Effector CD8-positive, alpha-beta T cell (primary cell): ENCODE measurements around the gene TMEM185A.
"Not testable (repeated sequence)": the region's sequence is repeated elsewhere in the genome, so short reads cannot be mapped to it uniquely, and the experiment has no call there.

ENCODE experiments used
- DNase-seq: peaks from one replicate; lab custom pipeline; 2025; lab: John Stamatoyannopoulos, UW

TMEM185A gene

GRCh38 chrX:149626829-149627228 is 4.8 kb downstream of the TMEM185A start:
- not testable (repeated sequence) for DNase-seq

GRCh38 chrX:149619662-149620061 is 11.9 kb downstream of the TMEM185A start:
- not testable (repeated sequence) for DNase-seq

GRCh38 chrX:149618871-149619270 is 12.7 kb downstream of the TMEM185A start:
- DNase-seq, result no peak

GRCh38 chrX:149611623-149612175 is 19.9 kb downstream of the TMEM185A start:
- DNase-seq, result no peak

GRCh38 chrX:149610511-149610910 is 21.1 kb downstream of the TMEM185A start:
- DNase-seq, result no peak

- no peak for DNase-seq
These were observed 23.9 kb downstream of the TMEM185A start for GRCh38 chrX:149607699-149608098.

GRCh38 chrX:149605248-149605885 is 26.2 kb downstream of the TMEM185A start:
- DNase-seq, result not testable (repeated sequence)

GRCh38 chrX:149598603-149599002 is 33.0 kb downstream of the TMEM185A start:
- DNase-seq, result not testable (repeated sequence)

GRCh38 chrX:149595943-149596342 is 35.6 kb downstream of the TMEM185A start:
- not testable (repeated sequence) for DNase-seq

- DNase-seq, result not testable (repeated sequence)
These were observed 36.4 kb downstream of the TMEM185A start, which contains the start of gene HSFX2 for GRCh38 chrX:149595214-149595613. TSS of gene HSFX2 (minus strand) at chrX:149595314. CDS start at chrX:149594700, 614 bp downstream.

GRCh38 chrX:149590993-149591392 is 40.6 kb downstream of the TMEM185A start:
- DNase-seq, result not testable (repeated sequence)

- DNase-seq, result not testable (repeated sequence)
These were observed 44.2 kb downstream of the TMEM185A start, which contains the start of gene MAGEA9B for GRCh38 chrX:149587359-149587758. TSS of gene MAGEA9B (minus strand) at chrX:149587459. CDS start at chrX:149583179, 4,280 bp downstream.

- DNase-seq, result not testable (repeated sequence)
These were observed 46.0 kb downstream of the TMEM185A start for GRCh38 chrX:149585631-149586030.

- not testable (repeated sequence) for DNase-seq
These were observed 58.1 kb downstream of the TMEM185A start for GRCh38 chrX:149573456-149573855.

- DNase-seq, result no peak
These were observed 58.8 kb downstream of the TMEM185A start for GRCh38 chrX:149572743-149573142.

- no peak for DNase-seq
These were observed 59.8 kb downstream of the TMEM185A start for GRCh38 chrX:149571770-149572169.

GRCh38 chrX:149570668-149571067 is 60.9 kb downstream of the TMEM185A start:
- no peak for DNase-seq

GRCh38 chrX:149569770-149570169 is 61.8 kb downstream of the TMEM185A start:
- DNase-seq, result no peak

GRCh38 chrX:149568701-149569296 is 62.8 kb downstream of the TMEM185A start:
- no peak for DNase-seq

GRCh38 chrX:149567621-149568417 is 63.8 kb downstream of the TMEM185A start:
- no peak for DNase-seq

GRCh38 chrX:149563359-149563758 is 68.2 kb downstream of the TMEM185A start:
- no peak for DNase-seq

- not testable (repeated sequence) for DNase-seq
These were observed 76.3 kb downstream of the TMEM185A start for GRCh38 chrX:149555251-149555650.
